GM18909 (cell line): ENCODE results near the gene NBEA.
A peak's percentile ranks its signal among the peaks of the same experiment; 100 is the strongest.
"Not testable (repeated sequence)": the region's sequence is repeated elsewhere in the genome, so short reads cannot be mapped to it uniquely, and the experiment has no call there.

Experiments used
- ATAC-seq: cut with Tn5 transposase; IDR thresholded peaks from one replicate; pipeline ENCODE4 v1.9.1; 2021; ENCODE audit warnings: mild to moderate bottlenecking; ENCODE audit not compliant: unreplicated experiment, poor library complexity

NBEA gene

GRCh38 chr13:35600137-35600536 lies 658.1 kb downstream of the NBEA start:
- ATAC-seq: no peak

- no peak for ATAC-seq
These were observed 661.7 kb downstream of the NBEA start for GRCh38 chr13:35603593-35604285.

- no peak for ATAC-seq
These were observed 672.6 kb downstream of the NBEA start for GRCh38 chr13:35614666-35615065.

GRCh38 chr13:35617420-35617819 lies 675.4 kb downstream of the NBEA start:
- ATAC-seq: no peak

GRCh38 chr13:35618565-35619083 lies 676.6 kb downstream of the NBEA start:
- ATAC-seq: no peak

- ATAC-seq: no peak
These were observed 679.9 kb downstream of the NBEA start for GRCh38 chr13:35621989-35622388.

- ATAC-seq: no peak
These were observed 687.0 kb downstream of the NBEA start for GRCh38 chr13:35629026-35629425.

GRCh38 chr13:35630551-35631275 lies 688.6 kb downstream of the NBEA start:
- ATAC-seq: peak; percentile 86

DNA sequence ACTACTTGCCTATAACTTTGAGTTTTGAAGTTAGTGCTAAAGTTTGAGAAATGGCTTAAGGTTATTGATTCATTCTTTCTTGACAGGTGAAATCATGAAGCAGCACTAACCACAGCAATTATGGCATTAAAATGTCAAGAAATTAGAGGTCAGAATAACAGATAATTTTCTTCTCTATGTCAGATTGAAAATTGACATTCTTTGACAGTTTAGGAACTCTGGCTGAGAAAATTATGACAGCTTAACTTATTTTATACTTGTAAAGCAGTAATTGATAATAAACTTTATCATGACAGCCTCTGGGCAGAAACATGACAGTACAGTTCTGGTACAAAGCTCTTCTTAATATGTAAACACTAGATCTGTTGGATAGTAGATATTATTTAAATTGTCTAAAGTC lies 689.6 kb downstream of the NBEA start:
- no peak for ATAC-seq

DNA sequence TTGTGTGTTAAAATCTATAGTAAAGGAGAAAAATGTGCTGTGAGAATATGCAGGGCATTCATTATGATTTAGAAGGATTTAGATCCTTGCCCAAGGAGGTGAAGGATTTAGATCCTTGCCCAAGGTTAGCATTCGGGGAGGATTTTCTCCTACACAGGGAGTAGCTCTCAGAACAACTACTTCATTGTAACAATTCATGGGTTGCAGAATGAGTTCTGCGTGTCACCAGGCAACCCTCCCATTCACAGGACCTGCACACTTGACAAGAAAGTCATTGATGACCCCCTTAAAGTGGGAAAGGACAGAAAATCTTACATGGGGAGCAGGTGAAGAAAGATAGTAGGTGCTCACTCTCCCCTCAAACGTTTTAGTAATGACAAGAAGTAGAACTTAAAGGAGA lies 701.6 kb downstream of the NBEA start:
- no peak for ATAC-seq

DNA sequence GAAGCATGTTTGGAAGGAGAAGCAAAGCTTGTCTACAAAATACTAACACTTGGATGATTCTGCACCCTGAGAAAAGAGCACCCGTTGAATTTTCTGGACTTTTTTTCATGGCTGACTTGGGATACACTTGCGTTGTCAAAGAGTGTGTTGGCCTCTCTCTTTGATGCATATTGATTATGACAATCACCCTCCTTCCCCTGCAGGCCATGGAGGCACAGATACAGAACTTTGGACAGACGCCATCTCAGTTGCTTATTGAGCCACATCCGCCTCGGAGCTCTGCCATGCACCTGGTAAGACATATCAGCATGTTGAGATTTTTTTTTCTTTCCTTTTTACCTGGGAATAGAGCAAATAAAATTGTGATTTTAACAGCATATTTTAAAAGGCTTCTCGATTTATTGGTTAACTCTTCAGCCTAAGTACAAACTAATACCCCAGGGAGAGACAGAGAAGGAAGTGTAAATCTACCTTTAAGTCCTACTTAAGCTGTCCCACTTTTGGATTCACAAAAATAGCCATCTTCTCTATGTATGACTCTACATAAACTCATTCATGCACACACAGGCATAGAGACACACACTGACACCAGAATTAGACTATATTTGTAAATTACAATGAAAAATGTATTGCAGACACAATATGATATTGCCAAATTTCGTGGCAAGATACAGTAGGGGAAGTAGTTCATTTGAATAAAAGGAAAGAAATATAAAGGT lies 704.1 kb downstream of the NBEA start:
- ATAC-seq: no peak

- ATAC-seq: no peak
These were observed 706.1 kb downstream of the NBEA start for GRCh38 chr13:35648201-35648600.

DNA sequence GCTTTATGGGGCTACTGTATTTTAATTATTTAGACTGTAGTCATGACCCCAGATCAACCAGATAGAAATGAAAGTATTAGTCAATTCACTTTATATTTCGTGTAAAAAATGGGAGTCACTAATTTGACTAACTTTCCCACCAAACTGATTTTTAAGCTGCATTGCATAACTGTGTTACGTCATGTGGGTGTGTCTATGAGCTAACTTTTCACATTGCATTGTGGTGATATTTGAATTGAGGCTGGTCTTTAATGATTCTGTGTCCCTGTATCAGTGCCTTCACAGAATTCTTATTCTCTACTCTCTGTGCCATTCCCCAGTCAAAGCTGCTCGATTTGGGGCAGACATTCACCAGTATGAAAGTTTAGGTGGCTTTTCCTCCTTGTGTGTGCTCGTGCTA lies 707.1 kb downstream of the NBEA start:
- no peak for ATAC-seq

GRCh38 chr13:35659796-35660195 lies 717.7 kb downstream of the NBEA start:
- ATAC-seq: no peak

DNA sequence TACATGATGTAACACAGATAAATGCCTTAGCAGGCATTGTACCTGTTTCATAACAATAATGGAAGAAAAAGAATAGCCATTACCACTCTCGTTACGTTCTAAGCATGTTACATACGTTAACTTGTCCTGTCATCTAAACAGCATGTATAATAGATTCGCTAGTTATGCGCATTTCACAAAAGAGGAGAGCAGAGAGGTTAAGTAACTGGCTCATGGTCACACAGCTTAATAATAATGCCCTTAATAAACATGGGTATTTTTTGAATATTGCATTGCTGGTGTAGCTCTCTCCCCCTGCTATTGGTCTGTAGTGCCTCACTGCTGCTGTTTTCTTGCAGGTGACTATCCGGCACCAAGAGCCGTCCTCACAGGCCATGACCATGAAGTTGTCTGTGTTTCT lies 722.7 kb downstream of the NBEA start:
- ATAC-seq: no peak

- ATAC-seq: no peak
These were observed 727.3 kb downstream of the NBEA start for GRCh38 chr13:35669321-35669720.

DNA sequence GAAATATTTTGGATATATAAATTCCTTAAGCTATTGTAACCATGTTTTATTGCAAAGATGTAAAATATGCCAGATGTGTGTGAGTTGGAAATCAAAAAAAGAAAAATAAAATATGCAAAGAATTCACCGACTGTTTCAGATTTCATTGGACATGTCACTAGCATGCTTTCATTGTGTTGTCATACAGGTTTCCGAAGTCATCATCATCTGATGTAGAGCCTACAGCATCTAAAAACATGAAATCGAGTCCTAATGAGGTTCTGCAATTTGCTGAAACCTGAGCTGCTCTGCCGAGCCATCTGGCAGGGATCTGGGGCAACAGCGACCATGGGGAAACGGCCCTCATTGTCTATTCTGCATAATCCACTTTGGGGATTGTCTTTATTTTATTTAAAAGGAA lies 730.5 kb downstream of the NBEA start:
- ATAC-seq: no peak

- ATAC-seq: no peak
These were observed 733.6 kb downstream of the NBEA start for GRCh38 chr13:35675651-35676050.

GRCh38 chr13:35677863-35678262 lies 735.8 kb downstream of the NBEA start:
- ATAC-seq: not testable (repeated sequence)

DNA sequence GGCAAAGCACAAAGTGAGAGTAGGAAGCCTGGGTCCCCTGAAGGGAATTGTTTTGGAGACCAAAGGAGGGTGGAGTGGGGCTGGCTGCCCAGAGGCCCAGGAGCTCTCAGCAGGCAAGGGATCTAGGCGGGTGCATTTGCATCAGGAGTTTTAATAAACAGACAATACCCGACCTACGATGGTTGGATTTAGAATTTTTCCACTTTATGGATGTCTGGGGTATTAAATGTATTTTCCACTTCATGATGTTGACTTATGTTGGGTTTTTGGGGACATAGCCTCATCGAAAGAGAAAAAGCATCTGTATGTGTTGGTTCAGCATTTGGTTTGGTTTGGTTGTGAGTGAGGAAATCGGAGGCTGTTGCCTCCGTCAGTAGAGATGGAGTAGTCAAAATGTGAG lies 739.6 kb downstream of the NBEA start:
- no peak for ATAC-seq

- no peak for ATAC-seq
These were observed 742.4 kb downstream of the NBEA start for GRCh38 chr13:35684432-35684831.
